Measurements from ENCODE around the gene LTV1. TPM values are rescaled to one million over a fixed set of nuclear protein-coding genes. Genes with fewer than 3 reads are reported as not detected.
"Not testable (repeated sequence)": the region's sequence is repeated elsewhere in the genome, so short reads cannot be mapped to it uniquely, and the experiment has no call there.

The LTV1 gene, protein sequence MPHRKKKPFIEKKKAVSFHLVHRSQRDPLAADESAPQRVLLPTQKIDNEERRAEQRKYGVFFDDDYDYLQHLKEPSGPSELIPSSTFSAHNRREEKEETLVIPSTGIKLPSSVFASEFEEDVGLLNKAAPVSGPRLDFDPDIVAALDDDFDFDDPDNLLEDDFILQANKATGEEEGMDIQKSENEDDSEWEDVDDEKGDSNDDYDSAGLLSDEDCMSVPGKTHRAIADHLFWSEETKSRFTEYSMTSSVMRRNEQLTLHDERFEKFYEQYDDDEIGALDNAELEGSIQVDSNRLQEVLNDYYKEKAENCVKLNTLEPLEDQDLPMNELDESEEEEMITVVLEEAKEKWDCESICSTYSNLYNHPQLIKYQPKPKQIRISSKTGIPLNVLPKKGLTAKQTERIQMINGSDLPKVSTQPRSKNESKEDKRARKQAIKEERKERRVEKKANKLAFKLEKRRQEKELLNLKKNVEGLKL
- 8.5 and 11.7 TPM in 2 replicates for total RNA-seq

DNA sequence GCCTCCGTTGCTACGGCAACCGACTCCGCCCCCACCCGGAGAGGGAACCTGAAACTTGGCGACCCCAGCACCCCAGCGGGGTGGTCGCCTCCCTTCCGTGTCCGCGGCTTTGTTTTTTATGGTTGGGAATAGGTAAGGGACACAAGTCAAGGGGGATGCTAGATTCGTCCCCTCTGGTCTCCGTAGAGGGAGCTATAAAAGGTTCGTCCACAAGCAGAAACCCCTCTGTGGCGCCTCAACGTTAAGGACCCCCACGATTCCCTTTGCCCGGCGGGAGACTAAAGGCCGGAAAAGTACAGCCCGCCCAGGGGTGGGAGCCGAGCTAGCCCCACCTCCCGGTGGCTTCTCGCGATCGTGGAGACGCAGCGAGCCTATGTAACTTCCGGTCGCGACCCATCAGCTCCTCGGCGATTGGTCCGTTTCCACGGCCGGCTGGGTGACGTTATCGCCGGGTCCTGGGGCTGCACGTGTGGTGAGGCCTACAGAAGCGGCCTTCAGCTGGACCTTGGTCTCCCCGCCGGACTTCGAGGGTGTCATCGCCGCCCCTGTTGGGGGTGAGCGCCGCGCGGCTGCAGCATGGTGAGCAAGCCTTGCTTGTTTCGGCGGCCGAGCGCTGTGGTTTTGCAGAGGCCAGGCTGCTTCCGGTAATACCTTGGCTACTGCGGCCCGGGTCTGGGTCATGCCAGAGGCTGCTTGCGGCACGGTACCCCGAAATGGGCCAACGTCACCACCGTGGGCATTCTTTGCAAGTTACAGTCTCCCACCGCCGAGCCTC, at the start of gene LTV1:
TSS of gene LTV1 (plus strand) at position 437 of the 775 bp plus-strand sequence. CDS start at position 577, 140 bp downstream.
- peak; percentile 97 to 98 for DNase-seq (ENCODE audit: low read depth in 2 of 2)

DNA sequence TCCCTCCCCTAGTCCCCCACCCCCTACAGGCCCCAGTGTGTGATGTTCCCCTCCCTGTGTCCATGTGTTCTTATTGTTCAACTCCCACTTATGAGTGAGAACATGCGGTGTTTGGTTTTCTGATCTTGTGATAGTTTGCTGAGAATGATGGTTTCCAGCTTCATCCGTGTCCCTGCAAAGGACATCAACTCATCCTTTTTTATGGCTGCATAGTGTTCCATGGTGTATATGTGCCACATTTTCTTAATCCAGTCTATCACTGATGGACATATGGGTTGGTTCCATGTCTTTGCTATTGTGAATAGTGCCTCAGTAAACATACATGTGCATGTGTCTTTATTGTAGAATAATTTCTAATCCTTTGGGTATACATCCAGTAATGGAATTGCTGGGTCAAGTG, 46.6 kb upstream of the LTV1 start:
- DNase-seq (ENCODE audit: low read depth in 2 of 2), result not testable (repeated sequence)

DNA sequence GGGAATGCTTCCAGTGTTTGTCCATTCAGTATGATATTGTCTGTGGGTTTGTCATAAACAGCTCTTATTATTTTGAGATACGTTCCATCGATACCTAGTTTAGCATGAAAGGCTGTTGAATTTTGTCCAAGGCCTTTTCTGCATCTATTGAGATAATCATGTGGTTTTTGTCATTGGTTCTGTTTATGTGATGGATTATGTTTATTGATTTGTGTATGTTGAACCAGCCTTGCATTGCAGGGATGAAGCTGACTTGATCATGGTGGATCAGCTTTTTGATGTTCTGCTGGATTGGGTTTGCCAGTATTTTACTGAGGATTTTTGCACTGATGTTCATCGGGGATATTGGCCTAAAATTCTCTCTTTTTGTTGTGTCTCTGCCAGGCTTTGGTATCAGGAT, 44.7 kb upstream of the LTV1 start:
- not testable (repeated sequence) for DNase-seq (ENCODE audit: low read depth in 2 of 2)

DNA sequence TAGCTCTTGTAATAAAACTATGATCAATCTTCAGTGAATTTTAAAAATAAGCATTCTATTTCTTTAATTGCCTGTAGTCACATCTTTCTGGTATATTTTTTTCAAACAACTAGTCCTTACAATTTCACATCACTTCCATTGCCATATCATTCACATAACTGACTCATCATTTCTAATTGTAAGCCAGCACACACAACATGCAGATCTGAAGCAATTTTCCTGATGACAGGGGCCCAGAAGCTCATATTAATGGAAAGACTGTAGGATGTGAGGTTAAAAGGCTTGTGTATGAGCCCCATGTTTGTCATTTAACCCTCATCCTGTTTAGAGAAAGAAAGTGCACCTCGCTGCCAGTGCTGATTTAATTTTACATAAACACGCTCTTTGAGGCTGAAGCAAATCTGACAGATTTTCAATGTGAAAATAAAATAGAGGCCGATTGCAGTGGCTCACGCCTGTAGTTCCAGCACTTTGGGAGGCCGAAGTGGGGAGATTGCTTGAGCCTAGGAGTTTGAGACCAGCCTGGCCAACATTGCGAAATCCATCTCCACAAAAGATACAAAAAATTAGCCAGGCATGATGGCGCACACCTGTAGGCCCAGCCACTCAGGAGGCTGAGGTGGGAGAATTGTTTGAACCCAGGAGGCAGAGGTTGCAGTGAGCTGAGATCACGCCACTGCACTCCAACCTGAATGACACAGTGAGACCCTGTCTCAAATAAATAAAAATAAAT, 40.1 kb upstream of the LTV1 start:
- DNase-seq (ENCODE audit: low read depth in 2 of 2), result peak; percentile 9 to 80

DNA sequence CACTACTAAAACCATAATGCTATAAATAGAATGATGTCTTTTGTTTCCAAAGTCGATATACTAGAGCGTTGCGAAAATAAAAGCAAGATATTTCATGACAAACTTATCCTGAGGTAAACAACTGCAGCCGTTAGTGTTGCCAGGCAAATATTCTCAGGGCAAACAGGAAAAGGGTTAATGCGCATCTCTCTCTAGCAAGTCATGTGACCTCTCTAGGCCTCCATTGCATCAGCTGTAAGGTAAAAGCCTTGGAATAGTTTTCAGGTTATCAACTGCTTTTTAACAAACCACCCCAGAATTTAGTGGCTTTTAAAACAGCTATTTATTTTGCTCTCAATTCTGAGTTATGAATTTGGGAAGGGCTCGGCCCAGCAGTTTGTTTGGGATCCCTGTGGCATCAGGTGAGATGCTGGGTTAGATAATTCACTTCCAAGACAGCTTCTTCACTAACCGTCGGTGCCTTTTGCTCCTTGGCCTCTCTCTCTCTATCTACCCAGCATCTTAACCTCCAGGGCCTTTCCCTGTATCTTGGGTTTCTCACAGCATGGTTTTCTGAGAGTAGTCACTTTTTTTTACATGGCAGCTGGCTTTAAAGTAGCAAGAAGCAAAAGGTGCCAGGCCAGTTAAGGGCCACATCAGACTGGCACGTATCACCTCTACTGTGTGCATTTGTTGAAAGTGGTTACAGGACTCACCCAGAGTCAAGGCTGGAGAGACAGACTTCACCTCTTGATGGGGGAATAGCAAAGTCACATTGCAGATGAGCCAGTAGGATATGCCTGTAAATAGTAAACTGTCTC, 39.2 kb upstream of the LTV1 start:
- peak in 1 of 2 donors; percentile 25 for DNase-seq (ENCODE audit: low read depth in 2 of 2)

DNA sequence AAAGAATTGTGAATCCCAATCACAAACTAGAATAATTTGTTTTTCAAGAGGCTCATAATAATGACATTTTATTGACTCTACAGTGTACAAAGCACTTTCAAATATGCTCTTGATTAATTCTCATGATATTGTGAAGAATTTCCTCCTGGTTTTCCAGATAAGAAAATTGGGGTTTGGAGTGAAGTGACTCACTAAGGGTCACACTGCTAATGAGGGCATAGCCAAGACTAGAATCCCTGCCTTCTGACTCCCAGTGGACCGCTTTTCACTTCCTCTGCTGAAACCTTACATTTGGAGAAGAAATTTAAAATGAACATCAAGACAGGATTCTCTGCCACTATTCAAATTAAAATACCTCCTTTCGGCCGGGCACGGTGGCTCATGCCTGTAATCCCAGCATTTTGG, 38.3 kb upstream of the LTV1 start:
- DNase-seq (ENCODE audit: low read depth in 2 of 2), result peak in 1 of 2 donors; percentile 72

DNA sequence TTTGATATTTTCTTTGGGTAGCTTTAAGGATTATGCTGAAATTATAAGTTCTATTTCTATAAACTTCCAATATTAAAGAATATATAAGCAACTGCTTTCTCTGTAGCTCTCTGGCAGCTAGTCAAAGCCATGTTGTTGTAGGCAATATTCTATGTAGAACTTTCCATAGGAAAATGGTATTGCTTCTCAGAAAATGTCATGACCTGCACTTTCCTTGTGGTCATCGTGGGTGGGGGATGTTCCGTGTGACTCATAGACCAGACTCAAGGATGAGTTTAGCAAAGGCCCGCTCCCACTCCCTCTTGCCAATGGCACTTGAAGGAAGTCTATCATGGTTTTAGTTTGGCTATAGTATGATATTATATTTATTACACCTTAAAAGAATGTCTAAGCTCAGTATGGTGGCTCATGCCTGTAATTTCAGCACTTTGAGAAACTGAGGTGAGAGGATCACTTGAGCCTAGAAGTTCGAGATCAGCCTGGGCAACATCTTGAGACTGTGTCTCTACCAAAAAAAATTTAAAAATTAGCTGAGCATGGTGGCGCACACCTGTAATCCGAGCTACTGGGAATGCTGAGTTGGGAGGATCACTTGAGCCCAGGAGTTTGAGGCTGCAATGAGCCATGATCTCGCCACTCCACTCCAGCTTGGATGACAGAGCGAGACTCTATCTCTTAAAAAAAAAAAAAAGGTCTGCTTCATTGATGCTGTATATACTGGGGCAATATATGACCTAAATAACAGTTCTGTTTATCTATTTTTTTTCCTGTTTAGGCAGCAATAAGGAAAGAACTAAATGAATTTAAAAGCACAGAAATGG, 36.6 kb upstream of the LTV1 start:
- peak in 1 of 2 donors; percentile 65 for DNase-seq (ENCODE audit: low read depth in 2 of 2)

DNA sequence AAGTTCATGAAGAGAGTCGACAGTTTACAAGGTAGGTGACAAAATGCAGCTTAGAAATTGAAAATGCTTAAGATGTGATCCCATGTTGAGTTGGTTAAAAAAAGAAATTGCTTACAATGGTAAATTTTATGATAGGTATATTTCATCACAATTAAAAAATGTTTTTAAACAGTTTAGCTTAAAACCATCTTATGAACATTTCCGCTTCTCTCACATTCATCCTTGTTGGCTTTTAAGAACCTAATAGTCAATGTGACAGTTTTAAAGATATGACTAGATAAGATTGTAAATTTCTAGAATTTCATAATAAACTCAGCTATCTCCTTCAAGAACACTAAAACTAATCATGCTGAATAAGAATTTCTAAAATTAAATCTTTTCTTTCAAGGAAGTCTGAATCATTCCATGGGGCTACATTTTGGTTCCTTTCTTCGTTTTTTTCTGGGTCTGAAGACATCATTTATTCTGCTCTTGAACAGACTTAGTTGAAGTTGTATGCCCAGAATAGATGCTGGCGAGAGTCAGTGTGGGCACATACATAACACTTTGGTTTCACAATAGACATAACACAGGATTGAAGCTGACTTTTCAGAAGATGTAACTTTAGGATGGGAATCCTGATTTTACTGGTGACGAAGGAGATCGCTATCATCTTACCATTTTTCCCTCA, 35.9 kb upstream of the LTV1 start:
- no peak for DNase-seq (ENCODE audit: low read depth in 2 of 2)

DNA sequence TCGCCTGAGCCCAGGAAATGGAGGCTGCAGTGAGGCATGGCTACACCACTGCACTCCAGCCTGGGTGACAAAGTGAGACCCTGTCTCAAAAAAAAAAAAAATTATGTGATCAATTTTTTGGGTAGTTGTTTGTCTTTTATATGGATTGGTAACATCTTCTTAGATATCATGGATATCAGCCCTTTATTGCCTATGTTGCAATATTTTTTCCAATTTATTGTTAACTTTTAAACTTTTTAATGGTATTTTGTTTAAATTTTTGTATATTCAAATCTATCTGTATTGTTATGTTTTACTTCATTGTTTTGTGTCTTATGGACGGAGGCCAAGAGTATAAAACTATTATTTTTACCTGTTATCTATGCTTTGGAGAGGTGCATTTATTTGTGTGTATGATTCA, 32.4 kb upstream of the LTV1 start:
- DNase-seq (ENCODE audit: low read depth in 2 of 2), result no peak

DNA sequence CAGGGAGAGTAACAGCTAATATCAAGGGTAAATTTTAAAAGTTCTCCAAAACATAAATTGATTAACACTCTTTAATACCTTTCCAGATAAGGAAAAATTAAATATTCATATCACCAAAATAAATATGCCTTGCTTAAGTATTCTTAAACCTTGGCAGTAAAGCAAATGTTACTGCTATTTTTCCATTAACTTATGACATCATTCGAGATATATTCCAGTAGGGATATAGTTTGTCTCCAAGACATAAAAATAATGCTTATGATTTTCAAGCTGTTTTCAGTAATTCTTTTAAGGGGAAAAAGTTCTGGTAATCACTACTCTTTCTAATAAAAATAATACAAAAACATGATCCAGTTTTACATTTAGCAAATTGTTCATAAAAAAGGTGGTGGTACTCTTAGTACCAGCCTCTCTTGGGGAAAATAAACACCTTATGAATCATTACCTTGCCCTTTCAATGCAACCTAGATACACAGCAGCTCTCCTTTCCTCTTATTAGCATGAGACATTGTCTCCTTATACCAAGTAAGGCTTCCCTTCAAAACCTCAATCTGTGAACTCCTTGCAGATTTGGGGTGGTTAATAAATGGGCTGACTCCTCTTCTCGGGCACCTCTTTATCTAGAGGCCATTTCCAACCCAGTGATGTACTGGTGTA, 31.5 kb upstream of the LTV1 start:
- DNase-seq (ENCODE audit: low read depth in 2 of 2), result no peak

DNA sequence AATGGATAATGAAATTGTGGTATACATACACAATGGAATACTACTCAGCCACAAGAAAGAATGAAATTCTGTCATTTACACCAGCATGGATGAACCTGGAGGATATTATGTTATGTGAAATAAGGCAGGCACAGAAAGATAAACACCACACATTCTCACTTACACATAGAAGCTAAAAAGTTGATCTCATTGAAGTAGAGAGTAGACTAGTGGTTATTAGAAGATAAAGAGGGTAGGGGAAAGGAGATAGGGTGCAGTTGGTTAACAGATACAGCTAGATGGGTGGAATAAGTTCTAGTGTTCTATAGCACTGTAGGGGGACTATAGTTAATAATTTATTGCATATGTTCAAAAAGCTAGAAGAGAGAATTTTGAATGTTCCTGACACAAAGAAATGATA, 25.5 kb upstream of the LTV1 start:
- DNase-seq (ENCODE audit: low read depth in 2 of 2), result no peak

DNA sequence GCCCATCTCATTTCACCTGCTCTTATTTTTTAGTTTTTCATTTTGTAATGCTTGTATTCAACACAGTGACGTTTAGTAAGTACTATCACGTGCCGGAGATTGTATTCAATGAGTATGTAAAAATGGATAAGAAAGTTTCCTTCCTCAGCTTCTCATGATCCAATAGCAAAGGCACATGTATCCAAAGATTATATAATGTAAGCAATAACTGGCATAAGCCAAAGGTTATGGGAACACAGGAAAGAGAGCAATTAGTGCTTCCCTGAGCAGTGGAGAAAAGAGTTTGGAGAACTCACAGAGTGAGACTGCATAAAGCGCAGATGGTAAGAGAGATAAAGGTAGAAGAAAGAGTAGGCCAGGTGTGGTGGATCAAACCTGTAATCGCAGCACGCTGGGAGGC, 21.8 kb upstream of the LTV1 start:
- DNase-seq (ENCODE audit: low read depth in 2 of 2), result peak; percentile 68 to 83

DNA sequence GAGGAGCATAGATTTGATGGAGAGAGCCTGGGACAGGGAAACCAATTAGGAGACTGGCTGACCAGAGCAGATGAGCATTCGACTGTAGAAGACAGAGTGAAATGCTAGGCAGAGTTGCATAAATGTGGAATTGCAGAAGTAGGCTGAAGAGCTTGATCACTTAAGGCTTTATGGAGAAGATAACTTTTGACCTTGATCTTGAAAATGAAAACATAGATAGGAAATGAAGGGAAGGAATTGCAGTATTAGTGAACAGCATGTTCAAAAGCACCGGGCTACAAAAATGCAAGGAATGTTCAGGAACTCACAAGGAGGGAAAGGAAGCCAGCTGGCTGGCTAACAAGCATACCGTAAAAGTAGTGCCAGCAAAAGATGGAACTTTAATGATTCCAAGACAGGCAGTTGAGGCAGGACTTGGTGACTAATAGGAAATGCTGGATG, 20.5 kb upstream of the LTV1 start:
- peak in 1 of 2 donors; percentile 81 for DNase-seq (ENCODE audit: low read depth in 2 of 2)

DNA sequence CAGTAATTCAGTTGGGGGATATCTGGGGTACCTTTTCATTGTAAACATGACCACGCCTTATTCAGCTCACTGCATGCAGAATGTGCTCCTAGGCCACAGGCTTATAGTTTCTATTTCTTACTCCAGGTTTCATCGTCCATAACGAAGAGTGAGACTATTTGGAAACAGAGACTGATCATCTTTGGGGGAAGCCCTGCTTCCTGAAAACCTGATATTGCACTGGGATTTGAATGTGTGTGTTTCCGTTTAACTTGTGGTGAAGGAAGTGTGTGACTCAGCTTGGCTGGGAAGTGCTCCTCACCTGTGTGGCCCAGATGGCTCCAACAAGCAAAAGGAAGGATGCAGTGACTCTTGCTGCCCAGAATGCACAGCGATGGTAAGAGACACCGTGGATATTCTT, 19.6 kb upstream of the LTV1 start:
- DNase-seq (ENCODE audit: low read depth in 2 of 2), result peak; percentile 77 to 94

DNA sequence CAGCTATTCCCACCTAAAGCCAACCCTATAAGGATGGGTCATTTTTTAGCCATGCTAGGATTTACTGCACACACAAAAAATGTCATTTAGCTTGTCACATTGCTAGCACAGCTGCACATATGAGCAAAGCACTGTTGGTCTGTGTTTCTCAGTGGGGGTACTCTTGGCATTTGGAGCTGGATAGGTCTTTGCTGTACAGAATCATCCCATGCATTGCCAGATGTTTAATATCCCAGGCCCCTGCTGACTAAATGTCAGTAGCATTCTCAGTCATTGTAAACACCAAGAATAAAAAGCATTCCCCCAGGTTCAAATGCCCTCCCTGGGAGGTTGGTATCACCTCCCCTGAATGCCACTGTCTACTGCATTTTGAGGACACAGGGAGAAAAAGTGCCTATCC, 14.6 kb upstream of the LTV1 start:
- no peak for DNase-seq (ENCODE audit: low read depth in 2 of 2)

DNA sequence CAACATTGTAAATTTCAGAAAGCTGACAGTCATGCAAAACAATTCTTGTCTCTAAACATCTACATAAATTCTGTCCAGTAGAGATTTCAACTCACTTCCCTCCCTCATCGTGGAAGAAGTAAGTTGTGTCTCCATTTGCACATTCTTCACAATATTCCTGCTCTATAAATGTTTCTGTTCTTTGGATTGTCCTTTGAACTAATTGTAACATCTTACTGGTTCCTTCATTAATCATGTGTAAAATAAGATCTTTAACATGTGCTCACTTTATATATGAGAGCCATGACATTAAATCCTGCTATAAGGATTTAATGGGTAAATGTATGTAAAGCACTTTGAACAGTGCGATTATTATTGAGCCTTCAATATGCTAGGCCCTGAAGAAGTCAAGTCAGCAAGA, 7.0 kb upstream of the LTV1 start:
- no peak for DNase-seq (ENCODE audit: low read depth in 2 of 2)

DNA sequence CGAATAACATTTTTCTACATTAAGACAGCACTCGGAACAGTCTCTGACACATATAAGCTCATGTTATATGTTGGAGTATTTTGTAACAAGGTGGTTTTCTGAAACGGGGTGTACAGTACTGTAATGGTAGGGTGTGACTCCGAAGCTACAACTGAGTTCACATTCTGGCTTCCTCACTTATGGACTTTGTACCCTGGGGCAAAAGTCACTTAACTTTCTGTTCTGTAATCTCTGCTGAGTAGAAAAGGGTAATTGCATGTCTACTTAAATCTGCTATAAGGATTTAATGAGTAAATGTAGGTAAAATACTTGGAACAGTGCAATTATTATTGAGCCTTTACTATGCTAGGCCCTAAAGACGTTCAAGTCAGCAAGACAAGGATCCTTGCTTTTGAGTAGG, 4.7 kb upstream of the LTV1 start:
- DNase-seq (ENCODE audit: low read depth in 2 of 2), result no peak

DNA sequence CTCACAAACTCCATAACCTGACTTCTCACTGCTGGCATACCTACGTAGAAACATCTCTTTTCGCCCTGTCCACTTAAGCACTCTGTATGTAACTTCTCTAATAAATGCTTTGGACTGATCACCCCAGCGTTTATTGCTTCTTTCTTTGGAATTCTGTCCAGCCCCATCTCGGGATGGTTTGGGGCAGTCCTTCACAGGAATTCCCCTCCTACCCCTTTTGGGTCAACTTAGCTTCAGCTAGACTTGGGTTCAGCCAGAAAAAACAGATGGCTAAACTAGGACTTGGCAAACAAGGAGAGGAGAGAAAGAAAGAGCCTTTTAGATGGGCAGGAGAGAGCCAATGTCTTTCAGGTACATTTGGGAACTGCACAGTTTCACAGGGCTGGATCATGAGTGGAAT, 3.9 kb upstream of the LTV1 start:
- DNase-seq (ENCODE audit: low read depth in 2 of 2), result no peak
